Kidney epithelial cell (primary cell): Measurements from ENCODE around the gene MAP2K6. TPM values are rescaled to one million over a fixed set of nuclear protein-coding genes. Genes with fewer than 3 reads are reported as not detected.

Experiments
- DNase-seq: peaks from one replicate; pipeline ENCODE4 v3.0.0-alpha.2; 2010; ENCODE audit warnings: low read depth
- H3K27me3 ChIP-seq: 2 replicates; pipeline ENCODE4 v1.6.0; 2011; ENCODE audit warnings: low read length; ENCODE audit not compliant: control insufficient read depth, insufficient read depth
- H3K36me3 ChIP-seq: 2 replicates; pipeline ENCODE4 v1.5.1; 2011; ENCODE audit warnings: low read length; ENCODE audit not compliant: control insufficient read depth, insufficient read depth
- H3K4me3 ChIP-seq: 2 replicates; pipeline ENCODE4 v1.5.1; 2011; ENCODE audit warnings: low read depth, mild to moderate bottlenecking, control low read depth, low read length
- total RNA-seq: library from RNA; depleted of rRNA; stranded (reverse); fragments of >200 nt; gene quantifications from 2 replicates; pipeline ENCODE4 v1.2.3, GENCODE V29; 2015
- TF ChIP-seq, protein P1 (sequence below): IDR thresholded peaks from 2 replicates; pipeline ENCODE4 v1.5.1; 2011; ENCODE audit warnings: mild to moderate bottlenecking, moderate library complexity, low read length, control low read depth, inconsistent platforms; ENCODE audit not compliant: insufficient read depth, poor library complexity, severe bottlenecking

Gene MAP2K6
- total RNA-seq, 1 donor from 2014 or later = 2.2 TPM

DNA sequence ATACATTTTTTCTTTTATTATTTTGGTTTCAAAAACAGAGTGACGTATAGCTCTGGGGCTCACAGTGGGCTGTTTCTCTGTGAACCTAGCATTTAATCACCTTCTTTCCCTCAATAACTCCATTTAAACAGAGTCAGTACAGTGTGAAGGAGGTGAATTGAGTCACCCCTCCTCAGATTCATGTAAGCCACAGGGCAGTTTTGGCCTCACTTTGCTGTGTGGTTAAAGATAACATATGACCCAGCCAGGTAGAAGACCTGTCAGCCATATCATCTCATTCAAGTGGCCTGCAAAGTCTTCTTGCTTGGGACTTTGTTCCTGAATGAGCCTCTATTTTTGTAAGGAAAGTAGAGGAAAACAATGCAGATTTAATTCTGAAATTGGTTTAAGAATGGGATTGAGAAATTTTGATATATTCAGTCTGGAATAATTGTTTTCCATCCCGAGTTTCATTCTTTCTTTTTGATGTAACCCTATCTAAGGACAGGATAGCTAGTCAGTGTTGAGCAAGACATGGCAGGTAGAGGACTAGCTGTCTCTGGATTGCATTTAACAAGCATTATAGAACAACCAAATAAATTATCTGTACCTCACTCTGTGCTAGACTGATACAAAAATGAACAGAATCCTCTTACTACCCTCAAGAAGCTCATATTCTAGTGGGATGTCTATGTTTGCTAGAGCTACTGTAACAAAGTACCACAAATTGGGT, 13.1 kb downstream of the MAP2K6 start:
- H3K36me3 ChIP-seq = no peaks in the 10 kb centered on the region
- no peak overlapping the region for H3K4me3 ChIP-seq
- no peak for DNase-seq
- TF ChIP-seq, protein P1, sequence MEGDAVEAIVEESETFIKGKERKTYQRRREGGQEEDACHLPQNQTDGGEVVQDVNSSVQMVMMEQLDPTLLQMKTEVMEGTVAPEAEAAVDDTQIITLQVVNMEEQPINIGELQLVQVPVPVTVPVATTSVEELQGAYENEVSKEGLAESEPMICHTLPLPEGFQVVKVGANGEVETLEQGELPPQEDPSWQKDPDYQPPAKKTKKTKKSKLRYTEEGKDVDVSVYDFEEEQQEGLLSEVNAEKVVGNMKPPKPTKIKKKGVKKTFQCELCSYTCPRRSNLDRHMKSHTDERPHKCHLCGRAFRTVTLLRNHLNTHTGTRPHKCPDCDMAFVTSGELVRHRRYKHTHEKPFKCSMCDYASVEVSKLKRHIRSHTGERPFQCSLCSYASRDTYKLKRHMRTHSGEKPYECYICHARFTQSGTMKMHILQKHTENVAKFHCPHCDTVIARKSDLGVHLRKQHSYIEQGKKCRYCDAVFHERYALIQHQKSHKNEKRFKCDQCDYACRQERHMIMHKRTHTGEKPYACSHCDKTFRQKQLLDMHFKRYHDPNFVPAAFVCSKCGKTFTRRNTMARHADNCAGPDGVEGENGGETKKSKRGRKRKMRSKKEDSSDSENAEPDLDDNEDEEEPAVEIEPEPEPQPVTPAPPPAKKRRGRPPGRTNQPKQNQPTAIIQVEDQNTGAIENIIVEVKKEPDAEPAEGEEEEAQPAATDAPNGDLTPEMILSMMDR = no peak
- H3K27me3 ChIP-seq = no peaks in the 10 kb centered on the region

DNA sequence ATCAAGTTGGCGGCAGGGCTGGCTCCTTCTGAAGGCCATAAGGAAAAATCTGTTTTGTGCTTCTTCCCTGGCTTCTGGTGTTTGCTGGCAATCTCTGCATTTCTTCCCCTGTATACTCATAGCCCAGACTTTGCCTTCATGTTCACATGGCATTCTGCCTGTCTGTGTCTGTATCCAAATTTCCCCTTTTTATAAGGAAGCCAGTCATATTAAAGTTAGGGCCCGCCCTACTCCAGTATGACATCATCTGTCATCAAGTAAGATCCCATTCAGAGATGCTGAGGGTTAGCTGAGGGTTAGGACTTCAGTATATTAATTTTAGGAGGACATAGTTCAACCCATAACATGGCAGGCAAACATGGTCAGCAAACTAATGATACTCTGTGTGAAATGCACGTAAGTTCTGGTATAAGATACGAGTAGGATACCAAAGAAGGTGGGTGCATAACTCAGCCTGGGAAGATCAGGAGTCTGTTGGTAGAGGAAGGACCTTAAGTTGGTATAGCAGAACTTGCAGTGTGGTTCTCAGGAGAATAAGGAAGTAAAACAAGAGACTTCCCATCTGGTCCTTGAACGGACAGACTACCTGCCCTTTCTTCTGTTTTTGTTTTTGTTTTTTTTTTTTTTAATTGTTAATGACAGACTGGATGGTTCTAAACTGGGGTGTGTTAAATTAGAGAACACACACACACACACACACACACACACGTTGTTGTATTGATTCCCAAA, 13.9 kb downstream of the MAP2K6 start:
- no peak overlapping the region for H3K4me3 ChIP-seq
- no peaks in the 10 kb centered on the region for H3K27me3 ChIP-seq
- no peak for DNase-seq

DNA sequence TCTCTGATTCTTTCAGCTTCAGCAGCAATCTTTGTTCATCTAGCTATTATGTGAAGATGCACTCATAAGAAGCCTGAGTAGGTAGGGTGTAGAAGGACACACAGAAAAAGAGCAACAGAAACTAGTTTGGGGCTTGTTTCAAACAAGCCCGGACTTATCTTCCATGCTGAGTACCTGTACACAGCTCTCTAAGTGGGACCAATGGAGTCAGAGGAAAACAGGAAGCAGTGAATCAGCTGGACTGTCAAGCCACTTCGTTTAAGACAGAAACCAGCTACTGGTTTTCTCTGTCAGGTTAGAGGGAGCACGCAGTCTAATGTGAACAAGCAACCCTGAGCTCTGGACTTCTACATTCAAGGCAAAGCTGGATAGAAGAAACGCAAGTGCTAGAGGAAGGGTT, 16.0 kb downstream of the MAP2K6 start:
- no peak overlapping the region for H3K4me3 ChIP-seq
- TF ChIP-seq, protein P1 = no peak
- no peaks in the 10 kb centered on the region for H3K36me3 ChIP-seq
- H3K27me3 ChIP-seq = no peaks in the 10 kb centered on the region
- DNase-seq = no peak

More for the DNA sequence above, 13.9 kb downstream of the MAP2K6 start:
- TF ChIP-seq, protein P1 = no peak
- no peaks in the 10 kb centered on the region for H3K36me3 ChIP-seq

DNA sequence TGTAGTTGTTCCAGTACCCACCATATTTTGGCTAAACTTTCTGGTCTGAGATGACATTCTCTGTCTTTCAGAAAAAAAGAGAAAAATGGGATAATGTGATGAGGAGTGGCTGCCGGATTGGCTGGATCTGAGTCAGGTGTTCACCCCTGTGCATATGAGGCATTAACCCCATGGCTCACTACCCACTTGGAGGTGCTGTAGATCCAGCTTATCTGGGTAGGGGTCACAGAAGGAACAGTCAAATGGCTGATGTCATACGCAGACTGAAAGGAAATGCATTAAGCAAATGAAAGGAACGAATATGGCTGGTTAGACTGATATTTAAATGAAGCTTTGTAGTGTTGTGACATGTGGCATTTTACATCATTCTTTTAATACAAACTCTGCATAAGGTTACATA, 17.3 kb downstream of the MAP2K6 start:
- no peak overlapping the region for H3K4me3 ChIP-seq
- H3K27me3 ChIP-seq = no peaks in the 10 kb centered on the region
- TF ChIP-seq, protein P1 = no peak
- H3K36me3 ChIP-seq = no peaks in the 10 kb centered on the region
- no peak for DNase-seq

DNA sequence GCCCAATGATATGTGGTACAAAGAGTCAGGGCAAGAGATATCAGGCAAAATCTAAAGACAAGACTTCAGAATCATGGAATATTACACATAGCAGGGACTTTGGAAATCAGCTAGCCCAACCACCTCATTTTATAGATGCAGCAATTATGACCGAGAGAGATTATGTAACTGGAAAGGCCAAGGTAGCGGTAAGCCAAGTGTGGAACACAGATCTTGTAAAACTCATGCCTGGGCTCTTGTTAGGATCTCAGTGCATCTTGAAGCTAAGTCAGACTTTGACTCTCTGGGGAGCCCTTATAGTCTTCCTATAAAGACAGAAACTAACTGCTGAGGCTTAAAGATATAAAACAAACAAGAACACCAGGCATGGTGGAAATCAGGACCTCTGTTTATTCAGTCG, 18.6 kb downstream of the MAP2K6 start:
- Histone ChIP-seq H3K4me3 (no peak overlapping the region), H3K36me3 (no peaks in the 10 kb centered on the region), H3K27me3 (no peaks in the 10 kb centered on the region)
- no peak for DNase-seq
- TF ChIP-seq, protein P1 = no peak
